ENCODE measurements around the gene IGF1R.

The IGF1R gene

DNA sequence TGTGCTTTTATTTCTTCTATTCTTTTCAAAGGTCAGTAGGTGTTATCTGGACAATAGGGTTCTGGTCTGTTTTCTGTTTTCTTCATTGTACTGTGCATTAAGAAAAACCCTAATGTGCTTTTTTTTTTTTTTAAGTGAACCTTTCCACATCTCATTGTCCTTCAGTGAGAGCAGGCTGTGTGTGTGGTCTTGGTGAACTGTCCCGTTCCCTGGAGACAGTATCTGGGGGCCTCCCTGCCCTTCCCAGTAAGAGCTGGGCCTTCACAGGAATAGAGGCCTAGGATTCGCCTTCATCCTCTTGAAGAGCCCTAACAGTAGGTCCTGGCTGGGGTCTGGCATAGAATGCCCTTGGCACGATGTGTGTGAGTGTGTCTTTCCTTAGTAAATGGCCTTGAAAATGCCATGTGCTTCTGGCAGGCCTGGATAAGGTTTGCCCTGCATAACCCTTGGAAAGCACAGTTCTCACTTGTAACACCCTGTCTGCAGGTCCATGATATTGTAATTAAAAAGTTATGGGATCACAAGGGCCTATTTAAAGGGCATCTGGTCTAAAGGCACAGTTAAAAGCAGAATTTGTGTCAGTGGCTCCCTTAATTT is 81.2 kb downstream of the IGF1R start:
- Histone ChIP-seq H3K27me3 (no peaks in the 10 kb centered on the region), H3K4me3 (ENCODE audit: low read depth, low read length) (no peak overlapping the region), H3K9me3 (no peaks in the 10 kb centered on the region), H3K4me1 (peaks cover 81% of the 10 kb centered on the region), H3K36me3 (peaks cover 14% of the 10 kb centered on the region)
- TF ChIP-seq CTCF (IDR thresholded peaks at IDR 0.05; ENCODE audit: low read depth, low read length): no peak
- DNase-seq: peak; percentile 75

DNA sequence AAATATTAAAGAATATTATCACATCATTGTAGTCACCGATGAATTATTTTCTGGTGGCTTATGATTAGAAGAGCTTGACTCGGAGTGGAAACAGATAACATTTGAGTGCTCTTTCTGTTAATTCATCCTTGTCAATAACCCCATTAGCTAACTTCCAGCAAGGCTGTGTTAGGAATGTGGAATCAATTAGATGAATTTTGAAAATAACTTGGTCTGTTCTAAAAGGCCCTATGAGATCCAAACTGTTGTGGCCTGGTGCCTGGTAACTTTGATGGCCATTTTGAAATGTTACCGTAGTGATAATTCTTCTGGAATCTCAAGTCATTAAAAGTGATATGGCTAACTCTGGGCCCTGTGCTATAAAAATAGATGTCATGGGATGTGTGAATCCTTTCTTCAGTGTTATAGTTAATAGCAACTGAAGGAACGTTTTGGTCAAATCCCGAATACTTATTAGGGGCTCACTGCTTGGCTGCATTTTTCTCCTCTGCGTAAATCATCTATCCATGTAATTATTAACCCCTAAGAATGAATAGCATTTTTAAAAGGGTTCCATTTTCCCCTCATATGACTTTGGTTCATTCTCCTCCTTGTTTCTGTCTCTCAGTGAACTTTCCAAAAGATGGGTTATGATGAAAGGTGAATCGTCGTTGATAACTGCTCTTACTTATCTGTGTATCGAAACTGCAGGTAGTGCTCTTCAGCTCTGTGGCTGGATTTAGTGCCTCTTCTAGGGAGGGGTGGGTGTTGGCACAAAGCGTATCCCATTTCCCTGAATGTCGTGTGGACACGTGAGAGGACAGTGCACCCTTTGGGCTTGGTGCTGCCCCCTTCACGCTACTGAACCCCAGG is 82.7 kb downstream of the IGF1R start:
- no peak for TF ChIP-seq CTCF (IDR thresholded peaks at IDR 0.05; ENCODE audit: low read depth, low read length)
- no peak for DNase-seq
- Histone ChIP-seq H3K4me3 (ENCODE audit: low read depth, low read length) (no peak overlapping the region), H3K4me1 (peaks cover 78% of the 10 kb centered on the region), H3K27me3 (no peaks in the 10 kb centered on the region), H3K9me3 (no peaks in the 10 kb centered on the region), H3K36me3 (peaks cover 7% of the 10 kb centered on the region)

GRCh38 chr15:98731712-98732450 is 83.5 kb downstream of the IGF1R start:
- no peaks in the 10 kb centered on the region for H3K9me3 ChIP-seq
- no peak for DNase-seq
- no peaks in the 10 kb centered on the region for H3K27me3 ChIP-seq
- peaks cover 5% of the 10 kb centered on the region; the same call in 1 of the 2 replicates for H3K36me3 ChIP-seq
- H3K4me3 ChIP-seq (ENCODE audit: low read depth, low read length): no peak overlapping the region
- H3K4me1 ChIP-seq: peaks cover 77% of the 10 kb centered on the region
- no peak for TF ChIP-seq CTCF (IDR thresholded peaks at IDR 0.05; ENCODE audit: low read depth, low read length)

DNA sequence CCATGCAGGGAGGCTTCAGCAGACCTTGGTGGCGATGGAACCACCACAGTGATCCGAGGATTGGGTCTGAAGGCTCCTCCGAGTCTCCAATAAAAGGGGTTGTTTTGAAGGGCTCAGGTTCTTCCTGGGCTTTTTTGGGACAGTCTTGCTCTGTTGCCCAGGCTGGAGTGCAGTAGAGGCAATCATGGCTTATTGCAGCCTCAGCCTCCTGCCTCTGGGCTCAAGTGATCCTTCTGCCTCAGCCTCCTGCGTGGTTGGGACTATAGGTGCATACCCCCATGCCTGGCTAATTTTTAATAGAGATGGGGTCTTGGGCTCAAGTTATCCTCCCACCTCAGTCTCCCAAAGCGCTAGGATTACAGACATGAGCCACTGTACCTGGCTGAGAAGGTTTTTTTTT is 84.8 kb downstream of the IGF1R start:
- peaks cover 80% of the 10 kb centered on the region for H3K4me1 ChIP-seq
- no peaks in the 10 kb centered on the region for H3K9me3 ChIP-seq
- DNase-seq: no peak
- H3K4me3 ChIP-seq (ENCODE audit: low read depth, low read length): no peak overlapping the region
- TF ChIP-seq CTCF (IDR thresholded peaks at IDR 0.05; ENCODE audit: low read depth, low read length): no peak
- H3K36me3 ChIP-seq: peaks cover 5% of the 10 kb centered on the region; the same call in 1 of the 2 replicates
- no peaks in the 10 kb centered on the region for H3K27me3 ChIP-seq

DNA sequence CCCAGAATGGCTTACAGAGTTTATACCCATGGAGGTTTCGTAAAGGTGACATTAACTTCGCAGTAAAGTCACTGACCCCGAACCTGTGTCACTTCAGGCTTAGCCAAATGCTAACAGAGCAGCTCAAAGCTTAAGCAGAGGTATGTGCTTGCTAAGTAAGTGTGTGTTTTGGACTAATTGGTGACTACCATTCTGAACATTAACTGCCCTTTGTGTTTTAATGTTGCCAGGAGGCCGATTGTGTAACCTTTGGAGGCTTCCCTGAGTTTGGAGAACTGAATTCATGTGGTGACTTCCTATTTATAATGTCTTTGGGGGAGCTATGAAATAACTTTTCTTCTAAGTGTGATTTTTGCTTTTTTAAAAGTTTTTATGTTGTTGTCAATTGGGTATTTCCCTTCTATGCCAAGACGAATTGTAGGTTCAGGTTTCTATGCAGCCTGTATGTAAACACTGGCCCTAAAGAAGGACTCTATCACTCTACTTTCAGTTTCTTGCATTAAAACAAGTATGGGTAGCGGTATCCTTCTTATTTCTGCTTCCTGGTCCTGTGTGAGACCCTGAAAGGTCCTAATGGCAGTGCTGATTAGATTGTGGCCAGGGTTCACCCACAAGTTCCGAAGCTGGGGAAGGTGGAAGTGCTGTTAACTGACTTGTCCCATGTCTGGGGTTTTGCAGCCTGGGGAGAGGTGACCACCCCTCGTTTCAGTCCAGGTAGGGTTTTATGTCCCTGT is 86.3 kb downstream of the IGF1R start:
- H3K27me3 ChIP-seq: no peaks in the 10 kb centered on the region
- no peak for DNase-seq
- H3K36me3 ChIP-seq: peaks cover 6% of the 10 kb centered on the region
- TF ChIP-seq CTCF (IDR thresholded peaks at IDR 0.05; ENCODE audit: low read depth, low read length): no peak
- H3K4me1 ChIP-seq: peaks cover 66% of the 10 kb centered on the region
- no peaks in the 10 kb centered on the region for H3K9me3 ChIP-seq
- H3K4me3 ChIP-seq (ENCODE audit: low read depth, low read length): no peak overlapping the region

Measured in BE2C (cell line).